Measurements from ENCODE around the gene LBX1.

The LBX1 gene

DNA sequence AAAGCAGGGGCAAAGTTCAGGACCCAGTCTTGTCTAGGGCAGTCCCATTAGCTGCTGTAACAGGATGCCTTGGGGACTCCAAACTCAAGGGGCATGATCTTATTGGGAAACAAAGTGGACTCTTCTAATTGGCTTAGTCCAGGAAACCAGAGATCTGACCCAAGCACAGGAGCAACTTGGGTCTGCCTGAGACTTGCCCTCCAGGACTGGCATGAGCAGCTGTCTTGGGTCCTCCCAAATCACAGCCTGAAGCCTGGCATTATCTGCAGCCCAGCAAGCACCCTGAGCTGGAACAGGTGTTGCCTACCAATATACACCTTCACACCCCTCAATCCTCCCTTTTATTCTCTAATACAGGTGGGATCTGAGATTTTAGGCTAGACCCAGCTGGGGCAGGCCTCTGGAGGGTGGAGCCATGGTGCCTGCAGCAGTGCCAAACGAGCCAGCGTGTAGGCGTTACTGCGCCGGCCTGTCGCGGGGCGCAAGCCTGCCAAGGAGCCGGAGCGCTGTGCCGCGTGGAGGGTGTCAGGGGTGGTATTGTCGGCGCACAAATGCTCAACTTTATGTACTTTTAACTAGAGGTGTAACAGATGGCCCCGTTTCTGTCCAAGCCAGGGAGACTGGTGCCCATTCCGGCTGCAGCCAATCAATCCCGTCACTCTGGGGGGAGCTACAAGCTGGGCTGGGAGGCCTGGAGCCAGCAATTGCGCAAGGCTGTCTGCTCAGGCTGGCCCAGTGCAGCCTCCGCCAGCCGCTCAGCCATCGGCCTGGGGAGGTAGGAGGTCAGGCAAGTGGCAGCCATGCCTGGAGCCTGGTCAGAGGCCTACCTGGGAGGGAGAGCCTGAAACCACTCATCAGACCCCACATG, 12.8 kb upstream of the LBX1 start:
- DNase-seq (ENCODE audit: low read depth) = no peak

DNA sequence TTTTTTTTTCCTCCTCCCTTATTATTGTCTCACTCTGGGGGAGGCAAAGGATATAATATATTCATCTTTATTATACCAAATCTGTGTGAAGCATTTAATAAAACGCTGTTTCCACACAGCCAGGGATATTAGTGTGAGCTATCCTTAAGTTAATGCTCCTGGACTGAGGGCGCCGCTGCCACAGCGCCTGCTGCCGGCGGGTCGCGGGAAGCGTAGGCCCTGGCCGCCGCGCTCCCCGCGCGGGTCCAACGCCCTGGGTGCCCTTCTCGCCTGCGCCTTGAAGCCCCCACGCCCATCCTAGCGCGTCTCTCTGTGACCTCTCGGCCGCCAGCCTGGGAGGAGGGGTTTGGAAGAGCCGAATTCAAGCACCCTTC, 9.5 kb upstream of the LBX1 start:
- DNase-seq (ENCODE audit: low read depth) = no peak

DNA sequence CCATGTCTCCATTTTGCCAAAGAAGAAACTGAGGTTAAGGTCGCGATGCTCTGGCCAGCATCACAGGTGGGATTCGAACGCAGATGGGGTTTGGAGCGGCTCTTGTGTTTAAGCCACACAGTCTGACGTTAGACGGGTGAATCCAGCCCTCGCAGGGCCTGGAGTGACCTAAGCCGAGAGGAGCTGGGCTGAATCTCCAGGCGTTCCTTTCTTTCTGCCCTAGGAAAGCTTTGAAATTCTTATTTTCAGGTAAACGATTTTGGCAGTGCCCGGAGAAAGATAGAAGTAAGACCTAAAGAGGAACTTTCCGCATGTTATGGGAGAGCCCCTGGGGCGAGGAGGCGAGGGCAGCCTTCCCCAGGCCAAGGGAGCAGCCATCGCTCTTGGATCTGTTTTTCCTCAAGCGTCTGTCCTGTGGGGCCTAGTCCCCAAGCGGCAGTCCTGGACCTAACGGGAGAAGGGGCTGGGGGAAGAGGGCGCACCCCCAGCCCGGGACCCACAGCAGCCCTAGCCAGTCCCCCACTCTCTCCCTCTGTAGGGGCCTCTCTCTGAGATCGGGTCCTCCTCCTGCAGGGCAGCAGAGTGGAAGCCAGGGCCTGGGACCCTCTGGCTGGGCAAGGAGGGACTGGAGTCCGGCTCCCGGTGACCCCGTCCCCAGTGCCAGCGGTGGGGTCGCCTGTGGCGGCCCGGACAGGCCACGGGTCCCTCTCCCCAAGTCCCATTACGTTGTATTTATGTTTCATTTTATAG, 8.9 kb upstream of the LBX1 start:
- DNase-seq (ENCODE audit: low read depth) = no peak

DNA sequence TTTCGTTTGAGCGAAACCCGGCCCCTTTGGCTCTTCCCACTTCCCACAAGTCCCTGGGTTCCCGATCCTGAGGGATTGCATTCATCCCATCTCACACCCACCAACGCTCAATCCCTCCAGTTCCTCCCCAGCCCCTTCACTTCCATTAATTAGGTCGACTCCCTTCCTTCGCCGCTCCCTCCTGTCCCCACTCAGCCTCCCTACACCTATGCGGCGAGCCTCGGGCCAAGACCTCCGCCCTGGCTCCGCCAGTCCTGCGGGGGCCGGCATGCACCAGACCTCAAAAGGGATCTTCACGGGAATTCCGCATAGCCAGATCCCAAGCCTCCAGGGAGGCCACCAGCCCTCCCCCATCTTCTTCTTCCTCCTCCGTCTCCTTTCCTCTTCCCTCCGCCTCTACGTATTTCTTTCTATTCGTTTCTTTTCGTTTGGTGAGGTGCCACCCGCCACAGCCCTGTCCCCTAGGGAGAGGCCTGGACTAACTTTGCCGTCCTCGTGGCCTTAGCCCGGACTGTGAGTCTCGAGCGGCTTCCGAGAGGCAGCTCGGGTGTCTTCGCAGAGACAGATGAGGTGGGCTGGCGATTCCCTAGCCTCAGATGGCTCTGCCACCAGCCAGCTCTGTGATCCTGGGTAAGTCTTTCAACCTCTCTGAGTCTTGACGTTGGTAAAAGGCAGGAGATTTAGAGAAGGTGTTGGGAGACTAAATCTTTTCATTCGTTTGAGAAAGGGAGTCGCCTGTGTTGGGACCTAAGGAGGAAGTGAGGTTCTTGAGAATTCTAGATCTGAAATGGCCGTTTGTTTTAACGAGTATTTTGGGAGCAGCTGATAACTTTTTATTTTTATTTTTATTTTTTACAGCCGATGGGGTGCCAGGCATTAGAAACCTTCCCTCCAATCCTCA, 8.1 kb upstream of the LBX1 start:
- DNase-seq (ENCODE audit: low read depth) = no peak

DNA sequence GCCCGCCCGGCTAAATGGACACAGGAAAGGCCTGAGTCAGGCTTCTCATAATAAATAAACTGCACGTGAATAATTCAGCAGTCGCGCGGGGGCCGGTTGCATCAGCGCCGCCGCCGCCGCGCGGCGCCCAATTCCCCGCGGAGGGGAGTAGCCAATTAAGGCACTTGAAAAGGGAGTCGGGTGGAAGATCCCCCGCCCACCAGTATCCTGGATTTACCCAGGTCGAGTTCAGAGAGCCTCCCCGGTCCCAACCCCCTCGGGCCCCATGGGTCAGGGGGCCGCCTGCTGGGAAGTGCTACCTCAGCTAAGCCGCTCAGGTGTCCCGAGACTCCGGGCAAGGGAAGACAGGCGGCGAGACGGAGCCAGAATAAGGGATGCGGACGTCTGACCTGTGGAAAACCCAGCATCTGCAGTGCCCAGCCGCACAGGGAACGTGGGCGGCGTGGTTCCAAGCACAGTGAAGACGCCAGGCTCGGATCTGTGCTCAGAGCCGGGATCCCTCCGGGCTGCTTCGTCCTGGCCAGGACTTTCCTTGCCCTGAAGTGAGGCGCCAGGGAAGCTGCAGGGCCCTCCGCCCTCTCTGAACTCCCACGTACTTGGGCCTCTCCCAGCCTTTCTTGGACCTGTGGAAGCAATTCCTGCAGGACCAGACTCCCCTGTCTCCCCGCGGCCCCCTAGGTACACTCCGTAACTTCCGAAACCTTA, 7.3 kb upstream of the LBX1 start:
- DNase-seq (ENCODE audit: low read depth) = no peak

DNA sequence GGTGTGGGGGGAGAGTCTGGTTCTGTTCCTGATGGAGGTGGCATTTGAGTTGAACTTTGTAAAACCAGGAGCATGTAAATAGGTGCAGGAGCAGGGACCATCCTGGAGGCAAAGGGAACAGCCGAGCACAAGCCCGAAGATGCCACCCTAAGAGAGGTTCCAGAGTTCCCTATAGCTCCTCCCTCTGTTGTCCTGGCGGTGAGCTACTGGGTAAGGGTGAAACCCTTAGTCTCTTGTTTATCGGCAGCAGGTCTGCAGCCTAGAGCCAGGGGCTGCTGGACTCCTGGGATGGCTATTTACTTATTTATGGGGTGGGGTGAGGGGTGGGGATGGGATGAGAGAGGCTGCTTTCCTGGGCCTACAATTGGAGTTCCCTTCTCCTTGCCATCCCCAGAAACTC, 6.5 kb upstream of the LBX1 start:
- DNase-seq (ENCODE audit: low read depth) = no peak

DNA sequence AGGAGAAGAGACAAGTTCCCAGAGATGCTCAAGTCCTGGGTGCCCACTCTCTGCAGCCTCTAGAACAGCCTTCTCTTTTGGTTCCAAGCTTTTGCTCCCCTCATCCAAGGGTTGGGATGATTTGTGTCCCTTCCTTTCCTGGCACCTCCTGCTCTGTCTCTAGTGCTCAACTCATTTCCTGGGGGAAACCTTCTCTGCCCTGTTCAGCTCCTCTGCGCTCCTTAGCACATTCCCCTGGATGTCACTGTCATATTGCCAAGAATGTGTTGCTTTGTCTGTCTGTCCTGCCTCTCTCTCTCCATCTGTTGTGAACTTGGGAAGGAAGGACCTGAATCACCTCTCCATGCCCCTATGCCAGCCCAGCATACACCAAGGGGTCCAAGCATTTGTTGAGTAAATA, 5.1 kb upstream of the LBX1 start:
- no peak for DNase-seq (ENCODE audit: low read depth)

DNA sequence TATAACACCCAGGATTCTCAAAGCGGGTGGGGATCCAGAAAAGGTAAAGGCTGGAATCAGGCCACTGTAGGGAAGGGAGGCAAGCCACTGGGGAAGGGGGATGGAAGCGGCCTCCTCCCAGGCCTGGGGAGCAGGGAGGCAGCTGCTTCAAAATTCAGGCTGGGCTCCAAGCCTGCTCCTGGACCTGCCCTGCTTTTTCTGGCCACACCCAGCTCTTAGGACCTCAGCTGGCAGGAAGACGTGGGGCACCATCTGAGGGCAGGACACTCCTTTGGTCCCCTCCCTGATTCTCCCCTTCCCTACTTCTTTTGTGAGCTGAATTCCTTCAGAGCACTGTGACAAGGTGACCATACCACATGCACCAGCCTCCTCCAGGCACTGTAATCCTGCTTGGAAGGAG, 4.6 kb upstream of the LBX1 start:
- DNase-seq (ENCODE audit: low read depth) = no peak

DNA sequence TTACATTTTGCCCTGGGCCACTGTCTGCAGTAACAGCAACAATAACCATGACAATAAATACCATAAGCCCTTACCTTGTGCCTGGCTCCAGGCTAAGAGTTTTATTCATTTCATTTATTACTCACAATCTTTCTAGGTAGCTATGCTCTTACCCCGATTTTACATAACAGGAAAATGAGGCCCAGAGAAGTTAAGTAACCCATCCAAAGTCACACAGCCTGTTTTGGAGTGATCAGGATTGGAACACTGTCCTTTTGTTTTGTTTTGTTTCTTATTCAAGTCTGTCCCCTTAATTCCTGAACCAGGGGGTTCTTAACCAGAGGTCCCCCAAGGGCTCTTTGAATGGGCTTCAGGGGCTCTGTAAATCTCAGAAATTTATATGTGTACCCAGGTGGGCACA, 4.2 kb upstream of the LBX1 start:
- DNase-seq (ENCODE audit: low read depth) = no peak

DNA sequence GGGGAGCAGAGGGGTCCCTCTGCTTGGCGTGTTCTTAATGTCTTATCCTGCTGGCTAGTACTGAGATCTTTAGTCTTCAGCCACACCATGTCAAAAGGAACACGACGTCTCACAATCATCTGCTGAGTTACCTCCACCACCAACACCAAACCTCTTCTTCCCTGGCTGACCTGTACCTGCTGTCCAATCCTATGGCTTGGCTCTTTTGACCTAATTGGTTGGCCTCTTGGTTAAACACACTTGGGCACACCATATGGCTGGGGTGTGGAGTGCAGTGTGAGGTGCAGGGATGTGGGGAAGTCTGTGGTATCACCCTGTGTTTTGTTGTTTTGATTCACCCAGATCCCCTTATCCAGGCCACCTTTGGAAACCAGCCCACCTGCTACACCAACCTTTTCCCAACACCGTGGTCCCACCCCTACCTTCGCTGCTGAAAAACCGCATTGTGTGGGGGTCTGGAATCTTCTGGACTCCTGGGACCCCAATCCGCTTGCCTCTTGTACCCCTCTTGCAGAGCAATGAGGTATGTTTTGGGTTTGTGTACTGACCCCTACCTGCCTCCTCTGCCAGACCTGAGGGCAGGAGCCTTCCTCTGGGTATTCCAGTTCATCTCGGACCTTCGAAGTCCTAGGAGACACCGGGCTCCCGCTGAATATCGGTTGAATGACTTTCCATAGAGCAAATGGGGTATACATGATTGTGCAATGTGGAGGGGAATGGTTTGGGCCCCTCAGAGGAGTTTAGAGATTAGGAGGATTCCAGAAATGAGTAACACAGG, 2.8 kb upstream of the LBX1 start:
- DNase-seq (ENCODE audit: low read depth) = no peak

DNA sequence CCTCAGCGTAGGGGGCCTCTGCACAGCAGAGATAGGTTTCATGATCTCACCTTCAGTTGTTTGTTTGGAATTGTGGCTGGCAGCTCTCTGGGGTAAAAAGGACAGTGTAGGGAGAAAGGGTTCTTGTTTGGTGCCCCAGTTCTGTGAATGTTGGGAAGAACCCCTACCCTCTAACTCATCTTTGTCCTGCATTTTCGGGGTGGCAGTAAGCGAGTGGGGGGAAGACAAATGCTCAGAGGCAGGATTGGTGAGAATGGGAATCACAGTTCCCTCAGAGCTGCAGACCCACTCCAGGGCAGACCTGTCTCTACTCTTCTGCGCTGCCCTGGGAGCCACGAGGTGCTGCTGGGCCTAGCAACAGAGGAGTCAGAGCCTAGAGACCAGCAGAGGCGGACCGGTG, 1.8 kb upstream of the LBX1 start:
- no peak for DNase-seq (ENCODE audit: low read depth)

DNA sequence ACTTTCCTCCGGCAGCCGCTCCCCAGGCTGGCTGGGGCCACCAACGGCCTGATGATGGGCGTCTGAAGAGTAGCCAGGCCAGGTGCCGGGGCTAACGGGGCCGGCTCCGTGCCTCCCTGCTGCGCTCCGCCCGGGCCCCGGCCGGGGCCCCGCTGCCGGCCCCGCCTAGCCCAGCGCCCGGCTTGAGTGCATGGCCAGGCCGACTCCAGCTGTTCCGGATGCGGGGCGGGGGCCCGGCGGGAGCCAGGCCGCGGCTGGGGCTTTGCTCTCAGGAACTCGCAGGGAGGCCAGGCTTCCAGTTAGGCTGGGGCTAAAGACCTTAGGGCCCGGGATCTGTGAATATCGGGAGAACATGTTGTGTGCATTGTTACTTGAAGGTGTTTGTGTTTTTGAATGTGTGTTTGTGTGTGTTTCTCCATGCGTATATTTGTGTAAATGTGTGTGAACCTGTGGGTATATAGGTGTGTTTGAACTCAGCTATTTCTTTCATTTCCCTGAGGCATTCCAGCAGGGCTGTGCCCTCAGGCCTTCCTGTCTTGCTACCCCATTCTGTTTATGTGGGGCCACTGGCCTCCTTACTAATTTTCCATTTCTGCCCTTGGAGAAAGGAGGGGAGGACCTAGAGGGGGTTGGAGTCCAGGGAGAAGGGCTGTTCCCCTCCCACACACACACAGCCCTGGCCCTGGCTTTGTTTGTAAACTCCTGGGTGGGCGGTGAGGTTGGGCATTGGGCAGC, 1.1 kb upstream of the LBX1 start:
- no peak for DNase-seq (ENCODE audit: low read depth)

DNA sequence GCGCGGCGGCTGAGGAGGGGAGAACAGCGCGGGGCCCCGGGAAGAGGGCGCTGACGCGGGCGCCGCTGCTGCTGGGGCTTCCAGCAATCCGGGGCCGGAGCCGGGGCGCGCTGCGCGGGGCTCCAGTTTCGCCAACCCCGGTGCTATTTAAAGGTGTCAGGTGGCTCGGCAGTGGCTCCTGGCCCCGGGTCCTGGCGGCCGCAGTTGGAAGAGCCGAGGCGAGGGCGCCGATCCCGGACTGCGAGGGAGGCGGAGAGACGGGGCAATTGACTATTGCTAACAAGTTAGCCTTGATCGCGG, 347 bp downstream of the LBX1 start:
- DNase-seq (ENCODE audit: low read depth) = no peak

DNA sequence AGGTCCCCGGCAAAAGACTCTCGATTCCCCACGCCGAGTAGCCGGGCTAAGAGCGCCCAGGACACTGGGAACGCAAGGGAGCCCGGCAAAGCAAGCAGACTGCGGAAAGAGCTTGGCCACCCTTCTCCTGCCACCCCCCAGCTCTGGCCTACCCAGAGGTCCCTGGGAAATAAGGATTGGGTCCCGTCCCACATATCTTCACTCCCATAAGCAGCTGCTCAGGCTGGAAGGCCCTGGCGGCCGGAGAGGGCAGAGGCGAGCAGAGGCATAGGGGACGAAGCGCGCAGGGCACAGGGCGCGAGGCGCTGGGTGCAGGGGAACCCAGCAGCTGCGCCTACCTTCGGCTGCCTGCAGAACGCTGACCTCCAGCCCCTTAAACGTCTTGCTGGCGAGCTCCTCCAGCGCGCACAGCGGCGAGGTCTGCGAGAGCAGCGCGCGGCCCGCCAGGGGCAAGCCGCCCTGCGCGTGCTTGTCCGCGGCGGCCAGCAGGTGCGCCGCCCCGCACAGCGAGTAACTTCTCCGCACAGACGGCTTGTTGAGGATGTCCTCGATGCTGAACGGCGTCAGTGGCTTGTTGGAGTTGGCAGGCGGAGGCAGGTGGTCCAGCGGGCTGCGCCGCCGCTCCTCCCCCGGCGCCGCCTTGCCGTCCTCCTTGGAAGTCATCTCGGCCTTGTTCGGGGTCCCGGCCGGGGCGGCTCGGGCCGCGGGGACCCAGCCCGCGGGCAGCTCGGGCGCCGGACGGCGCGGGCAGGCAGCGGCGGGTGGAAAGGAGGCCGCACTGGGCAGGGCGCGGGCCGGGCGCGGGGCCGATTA, 904 bp downstream of the LBX1 start:
- no peak for DNase-seq (ENCODE audit: low read depth)

DNA sequence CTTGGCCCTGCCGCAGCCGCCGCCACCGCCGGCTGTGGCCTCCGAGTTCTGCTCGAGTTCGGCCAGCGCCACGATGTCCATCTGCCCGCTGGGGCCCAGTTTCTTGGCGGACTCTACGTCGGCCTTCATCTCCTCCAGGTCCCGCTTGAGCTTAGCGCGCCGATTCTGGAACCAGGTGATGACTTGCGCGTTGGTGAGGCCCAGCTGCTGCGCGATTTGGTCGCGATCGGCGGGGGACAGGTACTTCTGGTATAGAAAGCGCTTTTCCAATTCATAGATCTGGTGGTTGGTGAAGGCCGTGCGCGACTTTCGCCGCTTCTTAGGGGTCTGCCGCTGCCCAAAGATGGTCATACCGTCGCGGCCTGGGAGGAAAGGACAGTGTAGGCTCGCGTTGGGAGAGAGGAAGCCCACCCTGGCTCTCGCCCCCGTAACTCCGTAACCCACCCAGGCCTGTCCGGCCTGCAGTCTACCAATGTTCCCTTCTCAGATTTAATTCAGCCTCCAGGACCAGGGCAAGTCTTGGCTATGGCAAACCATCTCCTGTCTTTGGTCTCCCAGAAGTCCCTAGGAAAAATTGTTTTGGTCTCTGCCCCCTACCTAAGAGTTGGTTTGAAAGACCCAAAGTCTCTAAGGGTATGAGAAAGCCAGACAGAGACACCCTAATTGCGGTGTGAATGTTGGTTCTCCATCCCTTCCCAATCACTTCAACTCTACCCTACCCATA, 1.7 kb downstream of the LBX1 start:
- no peak for DNase-seq (ENCODE audit: low read depth)

DNA sequence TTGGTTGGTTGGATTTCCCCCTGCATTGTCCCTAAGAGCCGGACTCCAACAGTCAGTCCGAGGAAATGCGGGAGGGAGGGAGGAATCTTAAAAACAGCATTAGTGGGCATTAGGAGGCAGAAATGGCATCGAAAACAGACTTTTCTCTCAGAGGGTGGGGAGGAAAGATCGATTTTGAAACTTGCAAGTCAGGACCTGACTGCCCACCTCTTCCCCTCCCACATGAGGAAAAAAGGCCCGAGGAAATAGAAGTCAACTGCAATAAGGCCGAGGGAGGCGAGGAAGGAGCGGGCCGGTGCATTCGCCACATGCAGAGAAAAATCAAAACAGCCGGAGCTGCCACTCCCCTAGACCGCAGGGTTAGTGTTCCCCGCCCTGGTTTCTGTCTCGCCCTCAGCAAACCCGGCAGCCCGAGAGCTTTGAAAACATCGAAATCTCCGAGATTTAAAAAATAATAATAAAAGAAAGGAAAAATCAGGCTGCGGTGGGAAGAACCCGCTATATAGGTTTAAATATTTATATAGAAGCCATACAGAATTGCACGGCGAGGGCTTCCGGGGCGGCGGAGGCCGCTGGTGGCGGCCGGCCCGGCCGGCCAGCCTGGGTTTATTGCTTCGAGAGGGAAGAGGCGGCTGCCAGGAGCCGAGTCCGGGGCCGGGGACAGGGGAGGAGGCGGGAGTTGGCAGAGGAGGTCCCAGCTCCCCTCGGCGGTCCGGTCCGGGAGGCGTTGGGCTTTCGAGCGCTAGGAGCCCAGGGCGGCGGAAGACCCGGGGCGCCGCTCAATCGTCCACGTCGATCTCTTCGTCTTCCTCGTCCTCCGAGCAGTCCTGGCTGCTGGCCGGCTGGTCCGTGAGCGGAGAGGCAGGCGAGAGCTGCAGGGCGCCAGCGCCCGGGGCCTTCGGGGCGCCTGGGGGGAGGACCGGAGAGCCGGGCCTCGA, 2.5 kb downstream of the LBX1 start:
- no peak for DNase-seq (ENCODE audit: low read depth)

DNA sequence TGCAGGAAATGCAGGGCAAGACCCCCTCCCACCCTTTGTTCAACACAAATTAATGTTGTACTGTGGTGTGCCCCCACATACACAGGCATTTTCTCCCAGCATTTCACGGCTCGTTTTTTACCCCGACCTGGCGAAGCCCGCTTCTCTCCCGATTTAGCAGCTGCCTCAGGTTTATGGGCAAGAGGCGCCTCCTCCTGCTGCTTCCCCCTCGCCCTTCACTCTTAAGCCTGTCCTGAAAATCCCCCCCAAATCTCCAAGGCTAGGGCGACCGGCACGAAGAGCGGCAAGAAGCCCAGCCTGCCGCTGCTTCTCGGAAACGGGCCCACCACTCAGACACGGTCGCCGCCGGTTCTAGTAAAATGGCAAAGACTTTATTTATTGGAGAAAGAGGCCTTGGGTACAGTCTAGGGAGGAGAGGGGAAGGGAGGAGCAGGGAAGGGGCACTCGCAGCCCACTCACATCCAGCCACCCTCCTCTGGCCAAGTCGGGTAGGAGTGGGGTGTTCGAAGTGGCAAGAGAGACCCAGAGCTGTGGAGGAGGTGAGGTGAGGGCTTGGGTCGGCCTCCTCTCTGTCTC, 3.3 kb downstream of the LBX1 start:
- DNase-seq (ENCODE audit: low read depth) = no peak

All from stimulated activated CD8-positive, alpha-beta memory T cell treated with anti-CD3 and anti-CD28 coated beads, Interleukin-12 subunit alpha, Interleukin-12 subunit beta, amount 100 ng/mL, for 1 hour (primary cell).